HepG2 (cell line): ENCODE data around the gene POLR3K.
"Not testable (repeated sequence)": the region's sequence is repeated elsewhere in the genome, so short reads cannot be mapped to it uniquely, and the experiment has no call there.

Experiments used
- CTCF ChIP-seq: sonication (generic); formaldehyde crosslinking; IDR thresholded peaks from 2 replicates; pipeline ENCODE4 v1.5.0; 2020; ENCODE audit warnings: mild to moderate bottlenecking, missing genetic modification reagents, moderate library complexity
- STAT6 ChIP-seq: sonication (generic); formaldehyde crosslinking; IDR thresholded peaks from 2 replicates; pipeline ENCODE4 v1.4.0; 2020; ENCODE audit warnings: missing genetic modification reagents, mild to moderate bottlenecking, borderline replicate concordance
- UBTF ChIP-seq: sonication (generic); formaldehyde crosslinking; IDR thresholded peaks from 2 replicates; pipeline ENCODE4 v1.4.0; 2020; ENCODE audit warnings: mild to moderate bottlenecking, missing genetic modification reagents
- ZNF333 ChIP-seq: sonication (generic); formaldehyde crosslinking; IDR thresholded peaks from 2 replicates; pipeline ENCODE4 v1.4.0; 2020; ENCODE audit warnings: mild to moderate bottlenecking, missing genetic modification reagents, borderline replicate concordance
- ZNF703 ChIP-seq: sonication (generic); formaldehyde crosslinking; IDR thresholded peaks from 2 replicates; pipeline ENCODE4 v1.5.1; 2020; ENCODE audit warnings: missing genetic modification reagents, mild to moderate bottlenecking, moderate library complexity, borderline replicate concordance

- not testable (repeated sequence) for TF ChIP-seq ZNF333, ZNF703, UBTF, CTCF, STAT6 (CRISPR knock-in tag)
Observed at GRCh38 chr16:30627-31026, 22.8 kb downstream of the POLR3K start.
